Stimulated activated CD8-positive, alpha-beta memory T cell treated with anti-CD3 and anti-CD28 coated beads, Interleukin-4, amount 100 ng/mL, for 4 hours (primary cell): ENCODE measurements around the gene TBC1D8B.

ENCODE experiments used
- DNase-seq, 2 donors: peaks; one replicate each; pipeline ENCODE4 v3.0.0-alpha.2; 2020; ENCODE audit warnings: low read depth in 2 of 2, low spot score in 1 of 2

Gene TBC1D8B

DNA sequence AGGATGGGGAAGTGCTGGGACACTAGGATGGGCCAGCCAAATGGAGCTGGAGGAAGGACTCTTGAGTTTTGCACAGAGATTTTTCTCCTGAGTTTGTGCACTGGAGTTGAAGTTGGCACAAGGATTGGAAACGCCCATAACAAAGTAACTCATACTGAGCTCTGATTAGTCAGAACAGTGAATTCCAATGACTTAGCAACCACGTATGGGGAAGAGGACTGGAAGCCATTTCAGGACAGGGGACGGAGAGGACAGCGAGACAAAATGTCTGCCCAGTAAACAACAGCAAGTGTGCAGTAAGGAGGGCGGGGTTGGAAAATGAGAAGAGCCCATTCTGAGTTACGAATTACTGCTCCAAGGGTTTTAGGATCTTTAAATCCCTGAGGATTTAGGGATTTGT, 94.8 kb downstream of the TBC1D8B start:
- no peak for DNase-seq

GRCh38 chrX:106898462-106898861, 96.0 kb downstream of the TBC1D8B start:
- no peak for DNase-seq

GRCh38 chrX:106899276-106899675, 96.8 kb downstream of the TBC1D8B start:
- no peak for DNase-seq

DNA sequence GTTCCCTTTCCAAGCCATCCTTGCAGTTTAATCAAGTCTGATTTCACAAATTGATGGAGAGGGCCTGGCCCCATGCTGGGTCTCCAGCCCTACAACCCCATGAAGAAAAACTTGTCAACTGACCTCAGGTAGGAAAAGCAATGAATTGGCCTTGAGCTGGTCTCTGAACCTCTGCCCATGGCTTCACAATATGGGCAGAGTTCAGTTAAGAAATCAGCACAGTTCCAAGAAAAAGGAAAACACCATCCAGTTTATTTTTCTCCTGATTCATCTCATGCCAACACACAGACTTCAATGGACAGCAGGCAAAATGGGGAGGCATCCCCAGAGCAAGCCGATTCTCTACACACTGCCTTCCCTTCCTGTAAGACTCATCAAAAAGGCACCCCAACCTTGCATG, 97.4 kb downstream of the TBC1D8B start:
- no peak for DNase-seq

- no peak for DNase-seq
Observed at GRCh38 chrX:106901341-106901740, 98.9 kb downstream of the TBC1D8B start.

- DNase-seq = no peak
Observed at GRCh38 chrX:106901781-106902219, 99.3 kb downstream of the TBC1D8B start.

DNA sequence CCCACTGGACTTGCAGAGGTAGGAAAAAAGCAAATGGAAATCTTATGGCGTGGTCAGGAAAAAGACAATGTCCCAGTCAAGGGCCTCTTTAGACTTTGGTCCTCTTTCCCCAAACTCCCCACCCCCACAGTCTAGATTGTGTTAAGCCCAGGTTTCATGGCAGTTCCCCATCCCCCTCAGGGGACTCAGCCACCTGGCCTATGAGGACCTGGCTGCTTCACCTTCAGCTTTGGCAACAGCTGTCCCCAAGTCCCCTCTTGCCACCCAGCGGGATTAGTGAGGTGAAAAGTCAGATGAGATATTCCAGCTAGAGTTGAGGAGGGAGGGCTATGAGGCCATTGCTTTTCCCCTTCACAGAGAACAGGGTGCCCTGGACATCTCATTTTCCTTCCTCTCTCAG, 100.2 kb downstream of the TBC1D8B start:
- DNase-seq = no peak

DNA sequence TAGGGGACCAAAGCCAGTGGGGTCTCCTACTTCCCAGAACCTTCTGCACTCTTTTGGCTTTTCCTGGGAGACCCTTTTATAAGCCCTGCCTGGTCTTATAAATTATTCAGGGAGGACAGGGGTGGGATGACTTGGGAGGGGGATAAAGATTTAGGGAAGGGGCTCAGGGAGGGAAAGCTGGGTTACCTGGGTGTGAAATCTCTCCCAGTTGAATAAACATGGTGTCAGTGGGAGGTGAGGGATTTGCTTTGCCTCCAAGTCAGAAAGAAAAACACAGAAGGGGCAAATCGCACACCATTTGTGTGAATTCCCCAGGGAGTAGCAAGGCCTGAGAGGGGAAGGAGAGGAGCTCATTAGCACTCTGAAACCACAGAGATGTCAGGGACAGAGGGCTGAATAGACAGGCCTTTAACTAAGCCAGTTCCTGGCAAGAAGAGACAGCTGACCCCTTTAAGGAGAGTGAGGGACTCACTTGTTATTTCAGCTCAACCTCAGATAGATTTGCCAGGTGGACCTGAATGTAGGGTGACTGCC, 100.9 kb downstream of the TBC1D8B start, which contains the start of gene RIPPLY1:
TSS of gene RIPPLY1 (minus strand) at position 51 of the 534 bp plus-strand sequence. CDS start 54 bp downstream, outside the sequence.
- DNase-seq = no peak

DNA sequence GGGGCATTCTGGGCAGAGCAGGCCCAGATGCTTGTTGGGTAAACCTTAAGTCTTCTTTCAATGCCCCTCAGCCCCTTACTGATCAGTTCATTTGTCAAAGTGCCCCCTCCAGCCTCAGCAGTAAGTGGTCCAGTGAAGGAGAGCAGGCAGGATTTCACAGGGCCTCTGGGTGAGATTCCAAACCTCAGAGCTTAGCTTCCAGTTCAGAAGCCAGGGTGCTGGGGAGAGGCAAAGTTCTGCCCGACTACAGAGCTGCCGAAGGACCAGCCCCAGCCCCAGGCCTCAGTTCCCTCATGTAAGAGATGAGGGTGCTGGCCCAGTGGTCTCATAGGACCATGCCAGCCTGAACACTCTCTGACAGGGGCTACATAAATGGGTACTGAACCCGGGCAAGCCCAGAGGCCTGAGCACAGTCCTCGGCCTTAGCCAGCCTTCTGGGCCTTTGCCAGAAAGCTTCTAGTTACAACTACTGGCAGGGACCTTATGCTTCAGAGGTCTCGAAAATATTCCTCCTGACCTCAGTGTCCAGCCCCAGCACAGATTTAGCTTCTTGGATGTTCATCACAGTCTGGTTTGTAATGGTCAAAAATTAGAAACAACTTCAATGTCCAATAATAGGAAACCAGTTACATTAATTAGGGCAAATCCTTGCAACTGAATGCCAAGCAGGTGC, 101.5 kb downstream of the TBC1D8B start:
- no peak for DNase-seq

DNA sequence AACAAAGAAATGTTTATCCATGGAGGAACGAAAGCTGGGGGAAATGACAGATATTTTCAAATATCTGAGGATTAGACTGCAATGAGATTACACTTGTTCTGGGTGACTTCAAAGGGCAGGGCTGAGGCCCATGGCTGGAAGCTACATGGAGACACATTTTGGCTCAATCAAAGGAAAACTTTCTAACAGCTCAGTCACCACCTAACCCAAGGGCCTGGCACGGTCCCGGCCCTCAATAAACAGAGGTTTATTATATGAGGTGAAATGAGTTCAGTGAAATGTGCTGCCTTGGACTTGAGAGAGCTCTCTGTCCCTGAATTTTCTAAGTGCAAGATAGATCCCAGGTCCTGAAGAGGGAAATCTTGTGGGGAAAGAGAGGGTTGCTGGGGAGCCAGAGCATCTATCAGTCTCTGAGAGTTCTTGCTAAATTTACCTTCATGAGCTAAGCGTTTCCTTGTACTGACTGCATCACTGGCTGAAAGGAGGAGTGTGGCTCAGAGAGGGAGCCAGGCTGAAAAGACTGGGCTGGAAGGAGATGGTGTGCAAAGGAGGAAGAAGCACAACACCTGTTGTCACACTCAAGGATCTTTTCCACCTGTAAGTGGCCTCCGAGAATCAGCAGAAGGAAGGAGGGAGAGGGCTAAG, 102.7 kb downstream of the TBC1D8B start:
- DNase-seq = no peak

- no peak for DNase-seq
Observed at GRCh38 chrX:106906361-106906760, 103.9 kb downstream of the TBC1D8B start.

DNA sequence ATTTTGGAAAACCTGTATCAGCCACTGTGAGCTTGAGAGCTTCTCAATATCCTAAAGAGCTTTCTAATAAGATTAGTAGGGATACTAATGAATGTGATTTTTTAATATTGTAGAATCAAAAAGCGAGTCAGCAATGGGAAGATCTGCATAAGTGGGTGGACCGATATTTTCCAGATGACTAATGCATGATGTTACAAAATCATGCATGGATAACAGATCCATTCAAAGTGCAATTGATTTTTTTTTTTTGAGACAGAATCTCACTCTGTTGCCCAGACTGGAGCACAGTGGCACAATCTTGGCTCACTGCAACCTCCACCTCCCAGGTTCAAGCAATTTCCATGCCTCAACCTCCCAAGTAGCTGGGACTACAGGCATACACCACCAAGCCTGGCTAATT, 110.4 kb downstream of the TBC1D8B start:
- no peak for DNase-seq

DNA sequence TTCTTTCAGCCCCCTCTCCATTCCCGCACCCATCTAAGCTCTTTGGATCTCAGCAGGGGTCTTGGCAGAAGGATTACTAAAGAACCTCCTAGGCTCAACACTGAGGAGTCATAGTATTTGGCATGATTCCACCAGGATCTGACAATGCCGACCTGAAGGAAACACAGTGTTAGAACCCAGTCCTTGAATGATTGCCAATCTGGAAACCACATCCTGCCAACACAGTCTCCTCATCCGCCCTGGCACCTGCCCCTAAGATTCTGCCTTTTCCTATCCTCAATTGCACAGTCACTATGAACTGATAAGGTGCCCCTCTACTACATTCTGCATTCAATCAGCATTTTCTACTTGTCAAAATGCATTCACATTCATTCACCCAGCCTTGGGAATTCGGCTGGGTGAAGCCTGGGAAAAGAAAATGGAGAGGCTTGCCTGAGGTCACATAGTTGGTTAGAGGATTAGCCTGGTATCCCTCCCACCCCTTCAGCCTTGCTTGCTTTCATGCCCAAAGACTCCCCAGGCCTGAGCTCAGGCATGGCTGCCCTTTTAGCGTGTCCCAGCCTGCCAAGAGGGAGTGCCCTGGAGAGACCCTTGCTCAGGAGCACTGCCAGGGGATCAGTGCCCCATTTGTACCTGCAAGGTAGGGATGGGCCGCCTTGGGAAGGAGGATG, 115.5 kb downstream of the TBC1D8B start:
- no peak for DNase-seq

- no peak for DNase-seq
Observed at GRCh38 chrX:106919932-106920452, 117.5 kb downstream of the TBC1D8B start, which contains the start of gene CLDN2. Gene CLDN2, plus strand, starts transcription at chrX:106920402. Its CDS starts 7,827 bp downstream, at chrX:106928229.

- DNase-seq = no peak
Observed at GRCh38 chrX:106921637-106922036, 119.2 kb downstream of the TBC1D8B start.
